RWPE2 (cell line): Measurements from ENCODE around the gene ACO1.
A peak's percentile ranks its signal among the peaks of the same experiment; 100 is the strongest.

Experiments used
- ATAC-seq: fragments of 200-7000 bp; cut with Tn5 transposase; 3 replicates; pipeline ENCODE4 v1.9.1; 2021; ENCODE audit warnings: low read depth
- DNase-seq: peaks from one replicate; pipeline ENCODE4 v3.0.0-alpha.2; 2020; ENCODE audit warnings: low spot score
- H3K27ac ChIP-seq: fragments of 450-650 bp; 2 replicates; pipeline ENCODE4 v1.5.1; 2017; ENCODE audit warnings: mild to moderate bottlenecking; ENCODE audit not compliant: poor library complexity, severe bottlenecking
- H3K27me3 ChIP-seq: fragments of 250-450 bp; sonication (Bioruptor Pico); 2 replicates; pipeline ENCODE4 v1.5.1; 2021; ENCODE audit warnings: mild to moderate bottlenecking, moderate library complexity; ENCODE audit not compliant: insufficient read depth, poor library complexity, severe bottlenecking
- H3K36me3 ChIP-seq: fragments of 250-450 bp; sonication (Bioruptor Pico); 2 replicates; pipeline ENCODE4 v1.5.1; 2020; ENCODE audit warnings: low read depth, mild to moderate bottlenecking, moderate library complexity
- H3K4me1 ChIP-seq: fragments of 250-450 bp; sonication (Bioruptor Pico); 2 replicates; pipeline ENCODE4 v1.5.1; 2021; ENCODE audit warnings: mild to moderate bottlenecking, moderate library complexity; ENCODE audit not compliant: insufficient read depth, poor library complexity, severe bottlenecking
- H3K4me3 ChIP-seq: fragments of 250-450 bp; sonication (Bioruptor Pico); 2 replicates; pipeline ENCODE4 v1.5.1; 2021; ENCODE audit warnings: mild to moderate bottlenecking, moderate library complexity; ENCODE audit not compliant: severe bottlenecking
- H3K9me3 ChIP-seq: fragments of 250-450 bp; sonication (Bioruptor Pico); 2 replicates; pipeline ENCODE4 v1.5.1; 2021; ENCODE audit warnings: mild to moderate bottlenecking, moderate library complexity; ENCODE audit not compliant: severe bottlenecking
- TF ChIP-seq, protein P1 (sequence below): fragments of 450-650 bp; IDR thresholded peaks from one replicate; pipeline ENCODE4 v1.5.1; 2017; ENCODE audit warnings: mild to moderate bottlenecking, moderate library complexity; ENCODE audit not compliant: poor library complexity, severe bottlenecking

Gene ACO1

DNA sequence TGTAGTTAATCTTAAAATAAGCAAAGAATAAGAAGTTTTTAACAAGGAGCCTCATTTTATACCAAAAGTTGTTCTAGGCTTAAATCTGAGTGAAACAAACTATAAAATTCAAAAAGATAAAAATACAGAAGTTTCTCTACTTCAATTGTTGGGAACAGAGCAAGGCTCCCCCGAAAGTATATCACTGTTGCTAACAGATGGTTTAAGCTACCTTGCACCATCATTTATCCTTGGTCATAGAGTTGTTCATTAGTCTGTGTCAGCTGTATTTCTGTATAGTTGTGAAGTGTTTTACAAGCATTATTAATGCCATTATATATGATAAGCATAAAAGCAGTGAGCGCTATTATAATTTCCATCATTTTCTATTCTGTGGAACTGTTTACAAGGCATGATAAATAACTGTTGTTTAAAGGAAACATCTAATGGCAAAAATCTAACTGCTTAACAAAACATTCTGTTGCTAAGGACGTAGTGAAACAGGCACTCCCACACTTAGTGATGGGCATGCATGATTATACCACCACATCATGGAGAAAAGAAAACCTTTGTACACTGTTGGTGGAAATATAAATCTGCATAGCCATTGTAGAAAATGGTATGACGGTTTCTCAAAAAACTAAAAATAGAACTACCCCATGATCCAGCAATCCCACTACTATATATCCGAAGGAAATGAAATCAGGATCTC lies 23.3 kb upstream of the ACO1 start:
- peaks cover 9% of the 10 kb centered on the region for H3K27me3 ChIP-seq

DNA sequence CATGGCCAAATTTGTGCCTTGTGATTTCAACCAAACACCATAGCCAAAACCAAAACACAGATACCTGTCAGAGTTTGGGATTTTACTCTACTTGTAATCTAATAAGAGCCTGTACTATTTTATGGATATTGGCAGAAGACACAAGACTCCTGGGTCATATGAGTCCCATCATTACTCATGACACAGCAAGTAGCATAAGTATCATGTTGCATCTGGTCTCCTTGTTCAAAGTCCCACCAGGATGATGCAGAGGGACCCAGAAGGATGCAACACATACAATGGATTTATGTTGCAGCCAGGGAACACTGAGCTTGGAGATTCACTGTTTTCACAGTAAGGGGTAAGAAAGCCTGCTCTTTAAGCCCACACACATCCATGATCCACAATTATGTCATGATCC lies 13.2 kb upstream of the ACO1 start:
- DNase-seq (no peak), ATAC-seq (no peak)
- H3K4me1 ChIP-seq = no peaks in the 10 kb centered on the region
- H3K9me3 ChIP-seq = no peaks in the 10 kb centered on the region
- H3K27ac ChIP-seq = no peak overlapping the region
- no peaks in the 10 kb centered on the region for H3K36me3 ChIP-seq
- H3K27me3 ChIP-seq = no peaks in the 10 kb centered on the region
- TF ChIP-seq, protein P1, sequence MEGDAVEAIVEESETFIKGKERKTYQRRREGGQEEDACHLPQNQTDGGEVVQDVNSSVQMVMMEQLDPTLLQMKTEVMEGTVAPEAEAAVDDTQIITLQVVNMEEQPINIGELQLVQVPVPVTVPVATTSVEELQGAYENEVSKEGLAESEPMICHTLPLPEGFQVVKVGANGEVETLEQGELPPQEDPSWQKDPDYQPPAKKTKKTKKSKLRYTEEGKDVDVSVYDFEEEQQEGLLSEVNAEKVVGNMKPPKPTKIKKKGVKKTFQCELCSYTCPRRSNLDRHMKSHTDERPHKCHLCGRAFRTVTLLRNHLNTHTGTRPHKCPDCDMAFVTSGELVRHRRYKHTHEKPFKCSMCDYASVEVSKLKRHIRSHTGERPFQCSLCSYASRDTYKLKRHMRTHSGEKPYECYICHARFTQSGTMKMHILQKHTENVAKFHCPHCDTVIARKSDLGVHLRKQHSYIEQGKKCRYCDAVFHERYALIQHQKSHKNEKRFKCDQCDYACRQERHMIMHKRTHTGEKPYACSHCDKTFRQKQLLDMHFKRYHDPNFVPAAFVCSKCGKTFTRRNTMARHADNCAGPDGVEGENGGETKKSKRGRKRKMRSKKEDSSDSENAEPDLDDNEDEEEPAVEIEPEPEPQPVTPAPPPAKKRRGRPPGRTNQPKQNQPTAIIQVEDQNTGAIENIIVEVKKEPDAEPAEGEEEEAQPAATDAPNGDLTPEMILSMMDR = no peak
- no peak overlapping the region for H3K4me3 ChIP-seq

More for the DNA sequence above, 23.3 kb upstream of the ACO1 start:
- TF ChIP-seq, protein P1 = no peak
- ATAC-seq (no peak), DNase-seq (no peak)
- Histone ChIP-seq H3K9me3 (no peaks in the 10 kb centered on the region), H3K4me1 (no peaks in the 10 kb centered on the region), H3K4me3 (no peak overlapping the region), H3K27ac (no peak overlapping the region), H3K36me3 (no peaks in the 10 kb centered on the region)

DNA sequence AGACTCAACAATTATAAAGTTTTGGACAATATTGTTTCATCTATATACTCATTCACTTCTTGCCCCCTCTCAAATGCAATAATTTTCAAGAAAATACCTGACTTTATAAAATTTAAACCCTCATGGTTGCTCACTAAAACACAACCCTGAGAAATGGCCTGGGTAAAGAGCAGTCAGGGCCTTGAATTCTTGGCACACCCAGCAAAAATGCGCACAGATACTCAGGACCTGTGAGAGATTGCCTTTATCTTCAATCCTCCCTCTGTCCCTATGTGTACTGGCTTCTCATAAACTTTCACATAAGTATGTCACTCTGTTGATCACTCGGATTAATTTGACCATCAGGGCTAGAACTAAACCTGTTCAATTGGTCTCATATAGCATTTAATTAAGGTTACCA lies 12.8 kb upstream of the ACO1 start:
- Histone ChIP-seq H3K4me1 (no peaks in the 10 kb centered on the region), H3K36me3 (no peaks in the 10 kb centered on the region), H3K27me3 (no peaks in the 10 kb centered on the region), H3K4me3 (no peak overlapping the region), H3K9me3 (no peaks in the 10 kb centered on the region), H3K27ac (no peak overlapping the region)
- TF ChIP-seq, protein P1 = no peak
- ATAC-seq = no peak
- no peak for DNase-seq

DNA sequence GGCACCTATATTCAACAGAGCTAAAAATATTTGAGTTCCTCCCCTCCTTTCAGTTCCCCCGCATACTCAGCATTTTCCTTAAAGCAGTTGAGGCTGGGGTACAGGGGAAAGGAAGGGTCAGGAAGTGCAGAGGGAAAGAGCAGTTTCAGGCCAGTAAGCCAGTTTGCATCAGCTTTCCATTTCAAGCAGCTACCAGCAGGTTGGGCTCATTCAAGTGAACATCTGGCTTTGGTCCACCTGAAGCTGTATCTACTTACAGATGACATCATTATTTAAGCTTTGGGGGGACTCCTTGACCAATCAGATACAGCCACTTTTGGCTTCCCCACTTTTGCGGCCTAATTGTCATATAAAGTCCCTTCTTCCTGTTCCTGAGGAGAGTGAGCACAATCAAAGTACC lies 8.2 kb upstream of the ACO1 start:
- ATAC-seq (no peak), DNase-seq (no peak)
- Histone ChIP-seq H3K36me3 (no peaks in the 10 kb centered on the region), H3K27ac (no peak overlapping the region), H3K27me3 (no peaks in the 10 kb centered on the region), H3K9me3 (no peaks in the 10 kb centered on the region), H3K4me3 (no peak overlapping the region), H3K4me1 (peaks cover 2% of the 10 kb centered on the region)
- TF ChIP-seq, protein P1 = no peak

DNA sequence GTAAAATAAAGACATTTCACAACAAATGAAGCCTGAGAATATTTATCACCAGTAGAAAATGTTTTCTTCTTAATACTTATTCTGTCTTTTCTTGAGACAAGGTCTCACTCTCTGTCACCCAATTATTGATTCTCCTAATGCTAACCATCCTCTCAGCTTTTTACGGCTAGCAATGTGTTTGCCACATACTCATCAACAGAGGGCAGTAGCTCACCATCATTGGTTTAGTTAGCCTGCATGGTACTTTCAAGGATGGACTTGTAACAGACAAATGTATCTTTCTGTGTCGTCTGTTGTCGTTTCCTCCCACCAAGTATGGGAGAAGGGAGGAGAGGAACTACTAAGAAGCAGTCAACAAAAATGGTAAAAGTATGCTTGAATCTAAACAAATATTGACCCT lies 5.9 kb upstream of the ACO1 start:
- ATAC-seq = peak; percentile 81
- H3K4me1 ChIP-seq = peaks cover 2% of the 10 kb centered on the region
- no peak overlapping the region for H3K4me3 ChIP-seq
- no peak overlapping the region for H3K27ac ChIP-seq
- no peaks in the 10 kb centered on the region for H3K27me3 ChIP-seq
- H3K36me3 ChIP-seq = no peaks in the 10 kb centered on the region
- no peaks in the 10 kb centered on the region for H3K9me3 ChIP-seq
- TF ChIP-seq, protein P1 = peak; percentile 70
- no peak for DNase-seq
